Midbrain (tissue), 1 donor: ENCODE measurements around the gene DNAH10.

Source experiments
- DNase-seq: peaks from one replicate; lab custom pipeline; 2025; lab: John Stamatoyannopoulos, UW

DNAH10 gene

GRCh38 chr12:123845881-123846280 lies 83.8 kb downstream of the DNAH10 start:
- no peak for DNase-seq

GRCh38 chr12:123846340-123846739 lies 84.2 kb downstream of the DNAH10 start:
- DNase-seq: no peak

- no peak for DNase-seq
These were observed 84.9 kb downstream of the DNAH10 start for GRCh38 chr12:123847019-123847418.

- DNase-seq: no peak
These were observed 85.8 kb downstream of the DNAH10 start for GRCh38 chr12:123847876-123848275.

GRCh38 chr12:123849517-123849916 lies 87.4 kb downstream of the DNAH10 start:
- DNase-seq: no peak

- DNase-seq: no peak
These were observed 88.4 kb downstream of the DNAH10 start for GRCh38 chr12:123850246-123851134.

- no peak for DNase-seq
These were observed 91.4 kb downstream of the DNAH10 start for GRCh38 chr12:123853396-123854070.

- DNase-seq: no peak
These were observed 92.1 kb downstream of the DNAH10 start for GRCh38 chr12:123854232-123854631.

GRCh38 chr12:123854918-123855317 lies 92.8 kb downstream of the DNAH10 start:
- DNase-seq: no peak

- DNase-seq: no peak
These were observed 94.6 kb downstream of the DNAH10 start for GRCh38 chr12:123856681-123857080.

- DNase-seq: no peak
These were observed 96.1 kb downstream of the DNAH10 start for GRCh38 chr12:123858176-123858575.

GRCh38 chr12:123859035-123859434 lies 96.9 kb downstream of the DNAH10 start:
- no peak for DNase-seq

GRCh38 chr12:123860377-123860776 lies 98.3 kb downstream of the DNAH10 start:
- DNase-seq: no peak

- DNase-seq: no peak
These were observed 99.3 kb downstream of the DNAH10 start for GRCh38 chr12:123861392-123861791.

- no peak for DNase-seq
These were observed 105.0 kb downstream of the DNAH10 start for GRCh38 chr12:123867141-123867540.

GRCh38 chr12:123868791-123869190 lies 106.7 kb downstream of the DNAH10 start:
- DNase-seq: no peak

GRCh38 chr12:123873793-123874192 lies 111.7 kb downstream of the DNAH10 start:
- DNase-seq: no peak

- DNase-seq: no peak
These were observed 115.9 kb downstream of the DNAH10 start for GRCh38 chr12:123877968-123878367.

- DNase-seq: no peak
These were observed 117.0 kb downstream of the DNAH10 start for GRCh38 chr12:123879101-123879500.

- DNase-seq: no peak
These were observed 117.6 kb downstream of the DNAH10 start for GRCh38 chr12:123879691-123880090.

- DNase-seq: no peak
These were observed 120.1 kb downstream of the DNAH10 start for GRCh38 chr12:123882161-123882705.

- no peak for DNase-seq
These were observed 124.2 kb downstream of the DNAH10 start for GRCh38 chr12:123886258-123886657.
